HEK293 (cell line): ENCODE measurements around the gene FREM3.

Source experiments
- CTCF ChIA-PET: fragments of 350-600 bp; formaldehyde crosslinking; extraction: SDS; loops from one replicate; lab custom pipeline; 2021; ENCODE audit warnings: antibody characterized with exemption; lab: Yijun Ruan, JAX
- POLR2A ChIA-PET: fragments of 300-600 bp; formaldehyde crosslinking; extraction: SDS; loops from one replicate; lab custom pipeline; 2020; ENCODE audit warnings: antibody characterized with exemption, inconsistent platforms; lab: Yijun Ruan, JAX
- H3K27ac ChIP-seq: fragments of 200-500 bp; sonication (Bioruptor generic); 2 replicates; pipeline ENCODE4 v1.5.1; 2014; ENCODE audit warnings: low read depth, low read length, control low read depth, inconsistent platforms; ENCODE audit errors: extremely low read depth
- H3K36me3 ChIP-seq, 2 experiments: fragments of 200-500 bp in 1 of 2; sonication (Bioruptor generic) in 1 of 2; 1 replicate in 1 of 2; 2 replicates in 1 of 2; pipeline ENCODE4 v1.5.1; 2014 to 2017; ENCODE audit warnings: inconsistent platforms in 2 of 2, low read length in 2 of 2; ENCODE audit not compliant: control insufficient read depth in 2 of 2, insufficient read depth in 1 of 2
- H3K4me1 ChIP-seq: fragments of 200-500 bp; sonication (Bioruptor generic); 2 replicates; pipeline ENCODE4 v1.5.1; 2014; ENCODE audit warnings: mild to moderate bottlenecking, low read length, inconsistent platforms; ENCODE audit not compliant: control insufficient read depth, insufficient read depth
- H3K4me3 ChIP-seq: 2 replicates; pipeline ENCODE4 v1.5.1; 2011; ENCODE audit warnings: low read depth, mild to moderate bottlenecking, control low read depth, low read length, moderate library complexity
- H3K9me3 ChIP-seq: fragments of 200-500 bp; sonication (Bioruptor generic); 2 replicates; pipeline ENCODE4 v1.5.1; 2014; ENCODE audit warnings: low read depth, low read length, inconsistent platforms; ENCODE audit not compliant: control insufficient read depth, insufficient read depth
- HOXD13 ChIP-seq: sonication (generic); formaldehyde crosslinking; IDR thresholded peaks from 2 replicates; pipeline ENCODE4 v1.8.0; 2022; ENCODE audit warnings: missing genetic modification reagents, borderline replicate concordance
- INSM2 ChIP-seq: fragments of 450-650 bp; formaldehyde crosslinking; IDR thresholded peaks from 2 replicates; pipeline ENCODE4 v1.5.1; 2016; ENCODE audit warnings: missing biosample characterization, missing genetic modification characterization
- TSHZ1 ChIP-seq: fragments of 450-650 bp; formaldehyde crosslinking; IDR thresholded peaks from 2 replicates; pipeline ENCODE4 v1.5.1; 2016; ENCODE audit warnings: missing biosample characterization, missing genetic modification characterization, borderline replicate concordance
- ZBTB10 ChIP-seq: fragments of 450-650 bp; formaldehyde crosslinking; IDR thresholded peaks from 2 replicates; pipeline ENCODE4 v1.5.1; 2016; ENCODE audit warnings: missing biosample characterization, missing genetic modification characterization
- ZBTB17 ChIP-seq: fragments of 450-650 bp; formaldehyde crosslinking; IDR thresholded peaks from 2 replicates; pipeline ENCODE4 v1.5.1; 2016; ENCODE audit warnings: missing biosample characterization, missing genetic modification characterization
- ZNF10 ChIP-seq: fragments of 450-650 bp; formaldehyde crosslinking; IDR thresholded peaks from 2 replicates; pipeline ENCODE4 v1.5.1; 2017; ENCODE audit warnings: missing biosample characterization, missing genetic modification characterization
- ZNF19 ChIP-seq: fragments of 450-650 bp; formaldehyde crosslinking; IDR thresholded peaks from 2 replicates; pipeline ENCODE4; 2016; ENCODE audit warnings: missing biosample characterization, missing genetic modification characterization, low read depth
- ZNF2 ChIP-seq: fragments of 450-650 bp; formaldehyde crosslinking; IDR thresholded peaks from 2 replicates; pipeline ENCODE4 v1.5.1; 2016; ENCODE audit warnings: missing biosample characterization, missing genetic modification characterization
- ZNF239 ChIP-seq: fragments of 450-650 bp; formaldehyde crosslinking; IDR thresholded peaks from 2 replicates; pipeline ENCODE4 v1.5.1; 2016; ENCODE audit warnings: missing biosample characterization, missing genetic modification characterization
- ZNF830 ChIP-seq: fragments of 450-650 bp; IDR thresholded peaks from 2 replicates; pipeline ENCODE4 v1.5.0; 2018; ENCODE audit warnings: missing biosample characterization, missing genetic modification characterization, low read depth, mild to moderate bottlenecking, moderate library complexity

The FREM3 gene

GRCh38 chr4:143558823-143559756, 141.4 kb downstream of the FREM3 start:
- Histone ChIP-seq H3K4me3 (no peak overlapping the region), H3K4me1 (no peaks in the 10 kb centered on the region), H3K27ac (no peak overlapping the region), H3K9me3 (no peaks in the 10 kb centered on the region), H3K36me3 (peaks cover 0 to 13% of the 10 kb centered on the region in 2 experiments; a peak in 1 of 3 replicates)
- POLR2A ChIA-PET = no interaction called here
- no peak for TF ChIP-seq ZBTB10 (tag by site-specific recombination)
- no peak for TF ChIP-seq ZNF10 (tag by site-specific recombination)
- no peak for TF ChIP-seq ZNF239 (tag by site-specific recombination)
- no peak for TF ChIP-seq HOXD13 (CRISPR knock-in tag)
- TF ChIP-seq ZNF19 = no peak
- no peak for TF ChIP-seq ZNF2 (tag by site-specific recombination)
- no peak for TF ChIP-seq ZNF830 (tag by site-specific recombination)
- CTCF ChIA-PET = interaction anchor here (0.6 to 1.3 kb wide), 9 partner anchors 12 to 608 kb away, joined by 3 to 4 read pairs (median 3); no protein-coding TSS in a partner anchor

GRCh38 chr4:143558286-143558685, 142.2 kb downstream of the FREM3 start:
- ChIA-PET POLR2A (no interaction called here), CTCF (interaction anchor here (0.6 to 1.3 kb wide), 7 partner anchors 11 to 603 kb away, joined by 3 to 4 read pairs (median 3); no protein-coding TSS in a partner anchor)
- H3K9me3 ChIP-seq = no peaks in the 10 kb centered on the region

More at GRCh38 chr4:143558286-143558685, 142.2 kb downstream of the FREM3 start:
- Histone ChIP-seq H3K27ac (no peak overlapping the region), H3K36me3 (peaks cover 4 to 20% of the 10 kb centered on the region in 2 experiments; a peak in 2 of 3 replicates), H3K4me1 (no peaks in the 10 kb centered on the region), H3K4me3 (no peak overlapping the region)
- peak; percentile 69; the same call in 1 of the 2 replicates for TF ChIP-seq ZBTB17 (tag by site-specific recombination)
- no peak for TF ChIP-seq INSM2 (tag by site-specific recombination)
- TF ChIP-seq TSHZ1 (tag by site-specific recombination) = no peak
- TF ChIP-seq, all 188 proteins: peak for 1
